HL-60/S4 treated with phorbol 12-myristate 13-acetate at 8.2 ng/mL for 4 days and 3 days (cell line): Measurements from ENCODE around the gene TEKT5.
"Not testable (repeated sequence)": the region's sequence is repeated elsewhere in the genome, so short reads cannot be mapped to it uniquely, and the experiment has no call there.

ENCODE experiments used
- in situ Hi-C: fragments of 300-500 bp; cut with MboI; formaldehyde crosslinking; loops from 2 replicates; pipeline ENCODE4 v1.15.0; 2022; ENCODE audit warnings: low sequenced_read_pairs

Gene TEKT5

GRCh38 chr16:10661737-10662136 lies 33.0 kb downstream of the TEKT5 start:
- in situ Hi-C loops = no loop called here

GRCh38 chr16:10660950-10661635 lies 33.6 kb downstream of the TEKT5 start:
- in situ Hi-C loops = no loop called here

GRCh38 chr16:10658943-10659342 lies 35.8 kb downstream of the TEKT5 start:
- in situ Hi-C loops = no loop called here

GRCh38 chr16:10657925-10658324 lies 36.8 kb downstream of the TEKT5 start:
- in situ Hi-C loops = no loop called here

GRCh38 chr16:10656618-10657017 lies 38.1 kb downstream of the TEKT5 start:
- in situ Hi-C loops = no loop called here

- in situ Hi-C loops = no loop called here
Observed at GRCh38 chr16:10655415-10655977, 39.2 kb downstream of the TEKT5 start.

GRCh38 chr16:10654592-10655414 lies 39.9 kb downstream of the TEKT5 start:
- in situ Hi-C loops = no loop called here

GRCh38 chr16:10652730-10653590 lies 41.8 kb downstream of the TEKT5 start:
- in situ Hi-C loops = no loop called here

GRCh38 chr16:10649098-10649497 lies 45.6 kb downstream of the TEKT5 start:
- in situ Hi-C loops = not testable (repeated sequence)

GRCh38 chr16:10647721-10648296 lies 46.9 kb downstream of the TEKT5 start:
- in situ Hi-C loops = no loop called here

GRCh38 chr16:10647264-10647720 lies 47.4 kb downstream of the TEKT5 start:
- in situ Hi-C loops = no loop called here

- in situ Hi-C loops = no loop called here
Observed at GRCh38 chr16:10646581-10647263, 48.0 kb downstream of the TEKT5 start.

GRCh38 chr16:10646228-10646580 lies 48.5 kb downstream of the TEKT5 start:
- in situ Hi-C loops = no loop called here

GRCh38 chr16:10644092-10644491 lies 50.6 kb downstream of the TEKT5 start:
- in situ Hi-C loops = no loop called here

- in situ Hi-C loops = no loop called here
Observed at GRCh38 chr16:10642964-10643363, 51.8 kb downstream of the TEKT5 start.

GRCh38 chr16:10641953-10642949 lies 52.5 kb downstream of the TEKT5 start:
- in situ Hi-C loops = no loop called here

GRCh38 chr16:10641555-10641952 lies 53.2 kb downstream of the TEKT5 start:
- in situ Hi-C loops = no loop called here

GRCh38 chr16:10640934-10641333 lies 53.8 kb downstream of the TEKT5 start:
- in situ Hi-C loops = no loop called here

GRCh38 chr16:10638101-10638500 lies 56.6 kb downstream of the TEKT5 start:
- in situ Hi-C loops = no loop called here
